Measurements from ENCODE around the gene SPRR1A.
"Not testable (repeated sequence)": the region's sequence is repeated elsewhere in the genome, so short reads cannot be mapped to it uniquely, and the experiment has no call there.

Gene SPRR1A

GRCh38 chr1:153001382-153001781, 17.5 kb downstream of the SPRR1A start, which contains the start of gene SPRR3:
SPRR3 (plus strand) TSS chr1:153001749; CDS start chr1:153003021, 1,272 bp downstream.
- no peak within 1 kb of the TSS for H3K18ac ChIP-seq (ENCODE audit: low read length)
- no peak within 1 kb of the TSS for H3K4me2 ChIP-seq (ENCODE audit: insufficient read depth, low read length, poor library complexity, severe bottlenecking)
- no peaks in the 10 kb centered on the region for H3K9me3 ChIP-seq (replicated peaks in 1 of 2; ENCODE audit: control insufficient read depth in 2 of 2, insufficient read depth in 1 of 2, low read depth in 1 of 2, low read length in 2 of 2)
- no peak for DNase-seq (ENCODE audit: low spot score)
- no peak within 1 kb of the TSS for H2BK15ac ChIP-seq (ENCODE audit: low read length)
- H2BK5ac ChIP-seq (ENCODE audit: low read length), result no peak within 1 kb of the TSS
- H4K8ac ChIP-seq (ENCODE audit: low read depth, low read length), result no peak within 1 kb of the TSS
- no peak within 1 kb of the TSS for H2AFZ ChIP-seq (ENCODE audit: low read length)
- no peak within 1 kb of the TSS for H3K9ac ChIP-seq (ENCODE audit: low read depth, low read length, poor library complexity)
- no peak within 1 kb of the TSS for H3K23ac ChIP-seq (ENCODE audit: low read depth, low read length, poor library complexity)
- no peak within 1 kb of the TSS for H2AK5ac ChIP-seq (ENCODE audit: low read depth, low read length)
- no peaks in the 10 kb centered on the region for H3K27me3 ChIP-seq (ENCODE audit: control insufficient read depth in 3 of 3, insufficient read depth in 3 of 3, low read depth in 1 of 3, low read length in 3 of 3)
- H3K4ac ChIP-seq (ENCODE audit: low read length), result no peak within 1 kb of the TSS
- H3K27ac ChIP-seq (replicated peaks; ENCODE audit: low read length), result no peak within 1 kb of the TSS
- no peak within 1 kb of the TSS for H2BK120ac ChIP-seq (ENCODE audit: low read depth, low read length)
- no CpG with 5 or more reads among the region's 2 CpGs for WGBS, 2 donors (ENCODE audit: extremely low coverage in 2 of 2, insufficient read length in 2 of 2, insufficient replicate concordance in 1 of 2)
- no peak within 1 kb of the TSS for H3K14ac ChIP-seq (ENCODE audit: low read length)
- H3K79me1 ChIP-seq (ENCODE audit: low read depth, low read length), result no peaks in the 10 kb centered on the region
- no peak within 1 kb of the TSS for H4K91ac ChIP-seq (ENCODE audit: low read depth, low read length, poor library complexity)
- H2BK12ac ChIP-seq (ENCODE audit: low read length), result no peak within 1 kb of the TSS
- peaks cover 0 to 5% of the 10 kb centered on the region in 2 donors for H3K4me1 ChIP-seq (ENCODE audit: control insufficient read depth in 2 of 2, insufficient read depth in 1 of 2, low read depth in 1 of 2, low read length in 2 of 2)
- no peaks in the 10 kb centered on the region for H3K36me3 ChIP-seq (replicated peaks in 1 of 2; ENCODE audit: control insufficient read depth in 2 of 2, insufficient read depth in 2 of 2, low read length in 2 of 2)
- H3K4me3 ChIP-seq (ENCODE audit: low read length in 2 of 2), result no peak within 1 kb of the TSS

- not testable (repeated sequence) for H3K27ac ChIP-seq (replicated peaks; ENCODE audit: low read length); H3K9ac ChIP-seq (ENCODE audit: low read depth, low read length, poor library complexity); H3K79me1 ChIP-seq (ENCODE audit: low read depth, low read length); H2BK120ac ChIP-seq (ENCODE audit: low read depth, low read length); H2BK15ac ChIP-seq (ENCODE audit: low read length); H4K8ac ChIP-seq (ENCODE audit: low read depth, low read length); H4K91ac ChIP-seq (ENCODE audit: low read depth, low read length, poor library complexity); DNase-seq (ENCODE audit: low spot score); H3K9me3 ChIP-seq (replicated peaks in 1 of 2; ENCODE audit: control insufficient read depth in 2 of 2, insufficient read depth in 1 of 2, low read depth in 1 of 2, low read length in 2 of 2); H3K23ac ChIP-seq (ENCODE audit: low read depth, low read length, poor library complexity); H3K4me3 ChIP-seq (ENCODE audit: low read length in 2 of 2); H3K14ac ChIP-seq (ENCODE audit: low read length); H3K27me3 ChIP-seq (ENCODE audit: control insufficient read depth in 3 of 3, insufficient read depth in 3 of 3, low read depth in 1 of 3, low read length in 3 of 3); H3K4me2 ChIP-seq (ENCODE audit: insufficient read depth, low read length, poor library complexity, severe bottlenecking); H3K4ac ChIP-seq (ENCODE audit: low read length); H2BK12ac ChIP-seq (ENCODE audit: low read length); H2AK5ac ChIP-seq (ENCODE audit: low read depth, low read length); H2BK5ac ChIP-seq (ENCODE audit: low read length); H3K4me1 ChIP-seq (ENCODE audit: control insufficient read depth in 2 of 2, insufficient read depth in 1 of 2, low read depth in 1 of 2, low read length in 2 of 2); H3K18ac ChIP-seq (ENCODE audit: low read length); H2AFZ ChIP-seq (ENCODE audit: low read length); H3K36me3 ChIP-seq (replicated peaks in 1 of 2; ENCODE audit: control insufficient read depth in 2 of 2, insufficient read depth in 2 of 2, low read length in 2 of 2)
- WGBS, 2 donors (ENCODE audit: extremely low coverage in 2 of 2, insufficient read length in 2 of 2, insufficient replicate concordance in 1 of 2), result no CpG with 5 or more reads among the region's 8 CpGs
Observed at GRCh38 chr1:153011235-153011758, 27.4 kb downstream of the SPRR1A start.

GRCh38 chr1:153021829-153022228, 37.9 kb downstream of the SPRR1A start:
- not testable (repeated sequence) for H3K36me3 ChIP-seq (replicated peaks in 1 of 2; ENCODE audit: control insufficient read depth in 2 of 2, insufficient read depth in 2 of 2, low read length in 2 of 2); H3K14ac ChIP-seq (ENCODE audit: low read length); H2BK120ac ChIP-seq (ENCODE audit: low read depth, low read length); H3K23ac ChIP-seq (ENCODE audit: low read depth, low read length, poor library complexity); H2AK5ac ChIP-seq (ENCODE audit: low read depth, low read length); H3K4ac ChIP-seq (ENCODE audit: low read length); H2BK5ac ChIP-seq (ENCODE audit: low read length); H4K91ac ChIP-seq (ENCODE audit: low read depth, low read length, poor library complexity); H2AFZ ChIP-seq (ENCODE audit: low read length); H3K4me2 ChIP-seq (ENCODE audit: insufficient read depth, low read length, poor library complexity, severe bottlenecking); H2BK15ac ChIP-seq (ENCODE audit: low read length); H3K27ac ChIP-seq (replicated peaks; ENCODE audit: low read length); H4K8ac ChIP-seq (ENCODE audit: low read depth, low read length); H2BK12ac ChIP-seq (ENCODE audit: low read length); H3K9ac ChIP-seq (ENCODE audit: low read depth, low read length, poor library complexity); H3K18ac ChIP-seq (ENCODE audit: low read length); H3K4me3 ChIP-seq (ENCODE audit: low read length in 2 of 2); DNase-seq (ENCODE audit: low spot score); H3K9me3 ChIP-seq (replicated peaks in 1 of 2; ENCODE audit: control insufficient read depth in 2 of 2, insufficient read depth in 1 of 2, low read depth in 1 of 2, low read length in 2 of 2); H3K79me1 ChIP-seq (ENCODE audit: low read depth, low read length); H3K27me3 ChIP-seq (ENCODE audit: control insufficient read depth in 3 of 3, insufficient read depth in 3 of 3, low read depth in 1 of 3, low read length in 3 of 3); H3K4me1 ChIP-seq (ENCODE audit: control insufficient read depth in 2 of 2, insufficient read depth in 1 of 2, low read depth in 1 of 2, low read length in 2 of 2)
- WGBS, 2 donors (ENCODE audit: extremely low coverage in 2 of 2, insufficient read length in 2 of 2, insufficient replicate concordance in 1 of 2), result no CpG with 5 or more reads among the region's 2 CpGs

GRCh38 chr1:153022340-153022739, 38.5 kb downstream of the SPRR1A start:
- not testable (repeated sequence) for H3K4me2 ChIP-seq (ENCODE audit: insufficient read depth, low read length, poor library complexity, severe bottlenecking); H3K27me3 ChIP-seq (ENCODE audit: control insufficient read depth in 3 of 3, insufficient read depth in 3 of 3, low read depth in 1 of 3, low read length in 3 of 3); H2AFZ ChIP-seq (ENCODE audit: low read length); H2BK15ac ChIP-seq (ENCODE audit: low read length); H3K14ac ChIP-seq (ENCODE audit: low read length); H3K4me3 ChIP-seq (ENCODE audit: low read length in 2 of 2); H3K9me3 ChIP-seq (replicated peaks in 1 of 2; ENCODE audit: control insufficient read depth in 2 of 2, insufficient read depth in 1 of 2, low read depth in 1 of 2, low read length in 2 of 2); H3K9ac ChIP-seq (ENCODE audit: low read depth, low read length, poor library complexity); H3K4me1 ChIP-seq (ENCODE audit: control insufficient read depth in 2 of 2, insufficient read depth in 1 of 2, low read depth in 1 of 2, low read length in 2 of 2); H2BK120ac ChIP-seq (ENCODE audit: low read depth, low read length); H2BK5ac ChIP-seq (ENCODE audit: low read length); H4K8ac ChIP-seq (ENCODE audit: low read depth, low read length); H2BK12ac ChIP-seq (ENCODE audit: low read length); H3K79me1 ChIP-seq (ENCODE audit: low read depth, low read length); DNase-seq (ENCODE audit: low spot score); H4K91ac ChIP-seq (ENCODE audit: low read depth, low read length, poor library complexity); H3K23ac ChIP-seq (ENCODE audit: low read depth, low read length, poor library complexity); H3K27ac ChIP-seq (replicated peaks; ENCODE audit: low read length); H3K18ac ChIP-seq (ENCODE audit: low read length); H3K4ac ChIP-seq (ENCODE audit: low read length); H2AK5ac ChIP-seq (ENCODE audit: low read depth, low read length); H3K36me3 ChIP-seq (replicated peaks in 1 of 2; ENCODE audit: control insufficient read depth in 2 of 2, insufficient read depth in 2 of 2, low read length in 2 of 2)
- no CpG with 5 or more reads among the region's 9 CpGs for WGBS, 2 donors (ENCODE audit: extremely low coverage in 2 of 2, insufficient read length in 2 of 2, insufficient replicate concordance in 1 of 2)
